ENCODE data around the gene TNS1.

TNS1 gene

GRCh38 chr2:217998926-217999594 is 3.7 kb downstream of the TNS1 start:
- no peak for DNase-seq (ENCODE audit: low read depth, low spot score)

GRCh38 chr2:217997510-217997909 is 5.3 kb downstream of the TNS1 start:
- no peak for DNase-seq (ENCODE audit: low read depth, low spot score)

- no peak for DNase-seq (ENCODE audit: low read depth, low spot score)
Observed at GRCh38 chr2:217996361-217996760, 6.4 kb downstream of the TNS1 start.

GRCh38 chr2:217995731-217996231 is 7.0 kb downstream of the TNS1 start:
- no peak for DNase-seq (ENCODE audit: low read depth, low spot score)

- no peak for DNase-seq (ENCODE audit: low read depth, low spot score)
Observed at GRCh38 chr2:217994776-217995274, 8.0 kb downstream of the TNS1 start.

GRCh38 chr2:217993817-217994463 is 8.9 kb downstream of the TNS1 start:
- no peak for DNase-seq (ENCODE audit: low read depth, low spot score)

GRCh38 chr2:217993138-217993537 is 9.7 kb downstream of the TNS1 start:
- no peak for DNase-seq (ENCODE audit: low read depth, low spot score)

- no peak for DNase-seq (ENCODE audit: low read depth, low spot score)
Observed at GRCh38 chr2:217992061-217992460, 10.7 kb downstream of the TNS1 start.

GRCh38 chr2:217990791-217991465 is 11.9 kb downstream of the TNS1 start:
- DNase-seq (ENCODE audit: low read depth, low spot score): no peak

- no peak for DNase-seq (ENCODE audit: low read depth, low spot score)
Observed at GRCh38 chr2:217990389-217990788, 12.4 kb downstream of the TNS1 start.

- no peak for DNase-seq (ENCODE audit: low read depth, low spot score)
Observed at GRCh38 chr2:217989221-217989948, 13.4 kb downstream of the TNS1 start.

GRCh38 chr2:217988840-217989204 is 14.0 kb downstream of the TNS1 start:
- no peak for DNase-seq (ENCODE audit: low read depth, low spot score)

GRCh38 chr2:217988014-217988839 is 14.6 kb downstream of the TNS1 start:
- no peak for DNase-seq (ENCODE audit: low read depth, low spot score)

GRCh38 chr2:217987391-217987790 is 15.4 kb downstream of the TNS1 start:
- no peak for DNase-seq (ENCODE audit: low read depth, low spot score)

- DNase-seq (ENCODE audit: low read depth, low spot score): no peak
Observed at GRCh38 chr2:217986256-217986961, 16.4 kb downstream of the TNS1 start.

- DNase-seq (ENCODE audit: low read depth, low spot score): no peak
Observed at GRCh38 chr2:217983276-217984233, 19.2 kb downstream of the TNS1 start.

- no peak for DNase-seq (ENCODE audit: low read depth, low spot score)
Observed at GRCh38 chr2:217981971-217982370, 20.8 kb downstream of the TNS1 start.

GRCh38 chr2:217981084-217981730 is 21.6 kb downstream of the TNS1 start:
- DNase-seq (ENCODE audit: low read depth, low spot score): no peak

GRCh38 chr2:217980591-217980990 is 22.2 kb downstream of the TNS1 start:
- no peak for DNase-seq (ENCODE audit: low read depth, low spot score)

Measured in brain pericyte (primary cell).